ENCODE results near the gene CEP112.

- no peak for TF ChIP-seq CTCF (IDR thresholded peaks at IDR 0.05; ENCODE audit: extremely low read depth in 1 of 2, insufficient read depth in 1 of 2, low read depth in 1 of 2, low read length in 2 of 2)
- no peak for TF ChIP-seq POLR2A (IDR thresholded peaks at IDR 0.05; ENCODE audit: low read depth, low read length)
Measured at GRCh38 chr17:65685110-65685509, 506.8 kb downstream of the CEP112 start.

Data from endothelial cell of umbilical vein (primary cell).